Stimulated activated CD4-positive, alpha-beta T cell treated with anti-CD3 and anti-CD28 coated beads, Interleukin-12 subunit alpha, Interleukin-12 subunit beta, amount 100 ng/mL, for 24 hours (primary cell): ENCODE data around the gene ANKRD40.
A peak's percentile ranks its signal among the peaks of the same experiment; 100 is the strongest.
"Not testable (repeated sequence)": the region's sequence is repeated elsewhere in the genome, so short reads cannot be mapped to it uniquely, and the experiment has no call there.

Experiments
- DNase-seq, 2 experiments: peaks; one replicate each; pipeline ENCODE4 v3.0.0-alpha.2; 2020; ENCODE audit warnings: low read depth in 2 of 2

The ANKRD40 gene, protein sequence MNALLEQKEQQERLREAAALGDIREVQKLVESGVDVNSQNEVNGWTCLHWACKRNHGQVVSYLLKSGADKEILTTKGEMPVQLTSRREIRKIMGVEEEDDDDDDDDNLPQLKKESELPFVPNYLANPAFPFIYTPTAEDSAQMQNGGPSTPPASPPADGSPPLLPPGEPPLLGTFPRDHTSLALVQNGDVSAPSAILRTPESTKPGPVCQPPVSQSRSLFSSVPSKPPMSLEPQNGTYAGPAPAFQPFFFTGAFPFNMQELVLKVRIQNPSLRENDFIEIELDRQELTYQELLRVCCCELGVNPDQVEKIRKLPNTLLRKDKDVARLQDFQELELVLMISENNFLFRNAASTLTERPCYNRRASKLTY

GRCh38 chr17:50707289-50708049 lies at the start of gene ANKRD40:
ANKRD40 (minus strand) TSS chr17:50707914; CDS start chr17:50707654, 260 bp downstream.
- peak; percentile 82 to 87 for DNase-seq

GRCh38 chr17:50754521-50754920 lies 46.8 kb upstream of the ANKRD40 start:
- no peak for DNase-seq

- no peak for DNase-seq
Observed at GRCh38 chr17:50749245-50749644, 41.5 kb upstream of the ANKRD40 start.

GRCh38 chr17:50745631-50746030 lies 37.9 kb upstream of the ANKRD40 start:
- no peak for DNase-seq

- DNase-seq: no peak
Observed at GRCh38 chr17:50739098-50739497, 31.4 kb upstream of the ANKRD40 start.

DNA sequence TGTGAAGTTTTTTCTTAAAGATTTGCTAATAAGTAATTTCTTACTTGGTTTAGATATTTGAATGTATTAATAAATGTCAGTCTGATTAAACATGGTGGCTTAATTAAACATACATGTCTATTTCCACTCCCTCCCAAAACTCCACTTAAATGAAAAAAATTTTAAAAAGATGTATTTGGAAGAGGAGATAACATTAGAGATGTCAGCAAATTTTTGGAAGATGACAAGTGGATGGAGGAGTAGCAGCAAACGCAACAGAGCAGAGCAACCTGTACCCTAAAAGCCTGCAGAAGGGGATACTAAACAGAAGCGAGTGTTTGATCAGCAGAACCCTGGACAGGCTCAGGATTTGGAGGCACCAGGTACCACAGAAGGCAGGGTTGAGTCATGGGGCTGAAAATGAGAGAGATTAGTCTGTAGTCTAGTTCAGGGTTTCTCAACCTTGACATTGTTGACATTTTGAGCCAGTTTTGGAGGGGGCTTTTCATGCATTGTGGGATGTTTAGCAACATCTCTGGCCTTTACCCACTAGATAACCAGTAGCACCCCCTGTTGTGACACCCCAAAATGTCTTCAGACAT lies 29.5 kb upstream of the ANKRD40 start:
- DNase-seq: no peak

DNA sequence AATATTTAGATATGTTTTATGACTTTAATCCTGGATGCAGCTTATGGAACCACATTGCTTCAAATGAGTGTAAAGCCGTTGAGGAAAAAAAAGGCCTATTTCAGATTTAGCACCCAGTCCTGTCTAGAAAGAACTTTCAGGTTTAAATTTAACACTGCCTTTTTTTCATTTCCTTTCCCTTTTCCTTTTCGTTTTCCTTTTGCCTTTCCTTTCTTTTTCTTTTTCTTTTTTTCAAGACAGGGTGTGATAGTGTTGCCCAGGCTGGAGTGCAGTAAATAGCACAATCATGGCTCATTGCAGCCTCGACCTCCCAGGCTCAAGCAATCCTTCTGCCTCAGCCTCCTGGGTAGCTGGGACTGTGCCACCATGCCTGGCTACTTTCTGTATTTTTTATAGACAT lies 27.6 kb upstream of the ANKRD40 start:
- DNase-seq: no peak

GRCh38 chr17:50731575-50732460 lies 24.1 kb upstream of the ANKRD40 start:
- no peak for DNase-seq

DNA sequence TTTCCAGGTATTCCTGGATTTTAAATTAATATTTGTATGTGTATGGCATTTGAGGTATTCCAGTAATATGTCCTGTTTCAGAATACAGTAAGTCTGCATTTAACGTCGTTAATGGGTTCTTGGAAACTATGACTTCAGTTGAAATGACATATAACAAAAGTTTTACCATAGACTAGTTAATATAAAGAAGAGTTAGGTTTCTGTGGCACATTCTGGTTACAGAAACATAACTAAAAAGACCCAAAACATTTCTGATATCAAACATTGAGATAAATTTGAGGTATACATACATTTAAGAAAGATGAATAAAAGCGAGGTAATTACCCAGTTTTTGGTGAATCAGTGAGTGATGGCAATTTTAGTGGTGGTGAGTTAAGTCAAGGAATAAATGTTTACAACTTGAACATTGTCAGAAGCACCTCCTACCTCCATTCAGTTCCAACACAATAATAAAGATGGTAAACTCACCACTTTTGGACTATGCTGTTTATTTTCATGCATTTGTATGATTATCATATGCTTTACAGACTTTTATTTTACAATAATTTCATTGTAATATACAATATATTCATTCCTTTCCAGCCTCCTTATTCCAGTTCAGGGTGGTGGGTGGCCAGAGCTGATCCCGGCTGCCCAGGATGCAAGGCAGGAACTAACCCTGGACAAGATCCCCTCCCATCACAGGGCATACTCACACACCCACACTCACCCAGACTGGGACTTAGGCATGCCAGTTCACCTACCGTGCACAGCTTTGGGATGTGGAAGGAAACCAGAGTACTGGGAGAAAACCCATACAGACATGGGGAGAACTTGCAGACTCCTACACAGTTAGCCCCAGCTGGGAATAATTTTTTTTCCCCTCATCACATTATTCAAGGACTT lies 21.4 kb upstream of the ANKRD40 start:
- no peak for DNase-seq

DNA sequence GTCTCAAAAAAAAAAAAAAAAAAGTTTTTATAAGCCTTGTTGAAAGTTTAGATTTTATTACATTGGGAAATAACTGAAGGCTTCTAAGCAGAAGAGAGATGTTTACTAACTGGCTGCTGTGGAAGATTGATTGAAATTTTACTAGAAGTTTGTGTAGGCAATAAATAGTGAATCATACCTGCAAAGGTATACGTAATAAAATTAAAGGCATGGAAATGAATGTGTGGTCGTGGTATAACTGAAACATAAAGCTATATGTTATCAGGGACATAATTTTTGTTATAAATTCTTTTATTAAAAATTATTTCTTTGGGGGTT lies 20.4 kb upstream of the ANKRD40 start:
- no peak for DNase-seq

DNA sequence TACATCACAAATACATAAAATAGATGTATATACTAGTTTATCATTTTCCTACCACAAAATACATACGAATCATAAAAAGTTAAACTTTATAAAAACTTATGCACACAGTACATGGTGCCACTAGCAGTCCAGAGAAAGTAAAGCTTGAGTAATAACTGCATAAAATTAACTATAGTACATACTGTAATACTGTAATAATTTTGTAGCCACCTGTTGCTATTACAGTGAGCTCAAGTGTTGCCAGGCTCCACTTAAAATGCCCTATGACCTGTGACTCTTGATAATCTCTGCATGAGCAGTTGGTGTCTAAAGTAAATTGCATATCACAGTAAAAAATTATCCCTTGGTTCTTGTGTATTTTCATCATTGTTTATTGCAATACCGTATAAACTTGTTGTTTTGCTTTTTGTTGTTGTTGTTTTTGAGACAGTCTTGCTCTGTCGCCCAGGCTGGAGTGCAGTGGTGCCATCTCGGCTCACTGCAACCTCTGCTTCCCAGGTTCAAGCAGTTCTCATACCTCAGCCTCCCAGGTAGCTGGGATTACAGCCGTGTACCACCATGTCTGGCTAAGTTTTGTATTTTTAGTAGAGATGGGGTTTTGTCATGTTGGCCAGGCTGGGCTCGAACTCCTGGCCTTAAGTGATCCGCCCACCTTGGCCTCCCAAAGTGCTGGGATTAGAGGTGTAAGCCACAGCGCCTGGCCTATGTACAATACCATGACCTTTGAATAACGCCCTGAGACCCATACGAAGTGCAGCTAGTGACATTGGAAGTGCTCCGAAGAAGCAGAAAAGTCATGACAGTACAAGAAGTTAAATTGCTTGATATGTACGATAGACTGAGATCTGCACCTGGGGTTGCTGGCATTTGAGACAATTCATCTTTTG lies 18.3 kb upstream of the ANKRD40 start:
- no peak for DNase-seq

DNA sequence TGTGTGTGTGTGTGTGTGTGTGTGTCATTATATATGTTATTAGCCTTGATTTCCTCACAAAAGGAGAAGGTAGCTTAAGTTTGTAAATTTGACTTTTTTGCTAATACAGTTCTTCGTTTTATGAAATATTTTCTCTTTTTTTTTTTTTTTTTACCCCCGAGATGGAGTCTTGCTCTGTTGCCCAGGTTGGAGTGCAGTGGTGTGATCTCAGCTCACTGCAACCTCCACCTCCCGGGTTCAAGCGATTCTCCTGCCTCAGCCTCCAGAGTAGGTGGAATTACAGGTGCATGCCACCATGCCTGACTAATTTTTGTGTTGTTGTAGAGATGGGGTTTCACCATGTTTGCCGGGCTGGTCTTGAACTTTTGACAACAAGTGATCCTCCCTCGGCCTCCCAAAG lies 16.9 kb upstream of the ANKRD40 start:
- DNase-seq: not testable (repeated sequence)

GRCh38 chr17:50722746-50723145 lies 15.0 kb upstream of the ANKRD40 start:
- no peak for DNase-seq

DNA sequence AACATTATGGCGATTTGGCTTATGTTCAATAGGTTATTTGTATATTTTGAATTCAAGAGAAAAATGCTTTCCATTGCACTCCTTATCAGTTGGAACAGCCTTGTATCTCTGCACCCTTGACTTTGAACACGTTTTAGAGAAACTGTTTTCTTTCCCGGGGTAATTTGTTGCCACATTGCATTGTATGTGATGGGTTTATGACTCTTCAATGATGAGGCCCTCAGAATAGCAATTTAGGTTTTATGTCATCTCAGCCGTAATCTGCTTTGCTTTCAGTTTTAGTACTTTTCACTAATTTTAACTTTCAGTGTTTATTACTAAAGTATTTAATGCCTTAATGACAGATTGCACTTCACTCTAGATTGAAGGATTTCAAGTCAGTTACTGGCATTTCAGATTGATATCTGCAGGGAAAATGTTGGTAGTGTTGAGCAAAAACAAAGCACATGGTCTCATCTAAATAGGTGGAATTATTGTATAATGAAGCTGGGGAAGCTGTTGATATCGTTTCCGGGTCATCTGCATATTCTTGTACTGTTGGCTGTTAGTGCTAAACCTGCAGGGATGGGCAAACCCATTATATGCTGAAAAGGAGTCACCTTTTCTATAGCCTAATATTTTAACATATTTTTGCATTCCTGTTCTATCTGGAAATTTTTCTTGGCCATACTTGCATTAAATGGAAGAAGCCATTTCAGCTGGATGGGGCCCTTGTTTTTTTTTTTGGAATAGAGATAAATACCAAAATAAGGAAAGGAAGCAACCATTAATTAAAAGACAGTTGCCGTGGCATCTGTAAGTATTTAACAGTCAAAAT lies 13.7 kb upstream of the ANKRD40 start:
- no peak for DNase-seq

- no peak for DNase-seq
Observed at GRCh38 chr17:50719924-50720794, 12.4 kb upstream of the ANKRD40 start.

GRCh38 chr17:50719144-50719923 lies 11.6 kb upstream of the ANKRD40 start, which contains the start of gene LUC7L3:
LUC7L3 (plus strand) TSS chr17:50719603; CDS start chr17:50719733, 130 bp downstream.
- peak; percentile 86 to 91 for DNase-seq

DNA sequence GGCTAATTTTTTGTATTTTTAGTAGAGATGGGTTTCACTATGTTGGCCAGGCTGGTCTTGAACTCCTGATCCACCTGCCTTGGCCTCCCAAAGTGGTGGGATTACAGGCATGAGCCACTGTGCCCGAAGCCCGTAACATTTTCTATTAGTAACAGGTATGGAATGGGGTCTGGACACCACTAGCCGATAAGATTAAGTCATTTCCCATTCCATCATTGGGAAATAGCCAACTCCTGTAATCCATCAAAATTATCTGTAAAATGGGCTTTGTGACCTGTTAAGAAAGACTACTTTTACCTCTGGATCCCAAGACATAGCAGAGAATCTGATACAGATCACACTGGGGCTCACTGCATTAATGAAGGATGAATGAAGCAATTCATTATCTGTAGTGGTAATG lies 7.8 kb upstream of the ANKRD40 start:
- DNase-seq: no peak
